Spleen (tissue), 7 donors: ENCODE data around the gene RIMBP2.

ENCODE experiments used
- POLR2A ChIP-seq, 3 donors: fragments of 450-650 bp; IDR thresholded peaks; one replicate each; pipeline ENCODE4 v1.5.1; 2017; ENCODE audit warnings: antibody characterized with exemption in 3 of 3, mild to moderate bottlenecking in 1 of 3
- POLR2AphosphoS5 ChIP-seq, 3 donors: sonication (generic); formaldehyde crosslinking; IDR thresholded peaks; one replicate each; pipeline ENCODE4 v1.5.1; 2017; ENCODE audit warnings: antibody characterized with exemption in 3 of 3
- TF ChIP-seq, protein P1 (sequence below), 11 experiments: fragments of 200-600 bp in 7 of 11; fragments of 450-650 bp in 4 of 11; sonication (generic) in 4 of 11; IDR thresholded peaks in 8 of 11; conservative IDR thresholded peaks in 3 of 11; 1 replicate in 7 of 11; 2 replicates in 4 of 11; pipeline versions ENCODE4 v1.4.0 to v1.8.0; 2016 to 2021; ENCODE audit warnings: antibody characterized with exemption in 11 of 11, inconsistent platforms in 4 of 11, mild to moderate bottlenecking in 1 of 11
- donor health status: DM: no; HTN: no; CAD: no; lungs with moderate emphysema.
- donor health status: DM: no; HTN: no; CAD: no.
- donor health status: DM: no; HTN: no; CAD: no.

GRCh38 chr12:130595566-130595965 is 120.5 kb downstream of the RIMBP2 start:
- TF ChIP-seq, protein P1, sequence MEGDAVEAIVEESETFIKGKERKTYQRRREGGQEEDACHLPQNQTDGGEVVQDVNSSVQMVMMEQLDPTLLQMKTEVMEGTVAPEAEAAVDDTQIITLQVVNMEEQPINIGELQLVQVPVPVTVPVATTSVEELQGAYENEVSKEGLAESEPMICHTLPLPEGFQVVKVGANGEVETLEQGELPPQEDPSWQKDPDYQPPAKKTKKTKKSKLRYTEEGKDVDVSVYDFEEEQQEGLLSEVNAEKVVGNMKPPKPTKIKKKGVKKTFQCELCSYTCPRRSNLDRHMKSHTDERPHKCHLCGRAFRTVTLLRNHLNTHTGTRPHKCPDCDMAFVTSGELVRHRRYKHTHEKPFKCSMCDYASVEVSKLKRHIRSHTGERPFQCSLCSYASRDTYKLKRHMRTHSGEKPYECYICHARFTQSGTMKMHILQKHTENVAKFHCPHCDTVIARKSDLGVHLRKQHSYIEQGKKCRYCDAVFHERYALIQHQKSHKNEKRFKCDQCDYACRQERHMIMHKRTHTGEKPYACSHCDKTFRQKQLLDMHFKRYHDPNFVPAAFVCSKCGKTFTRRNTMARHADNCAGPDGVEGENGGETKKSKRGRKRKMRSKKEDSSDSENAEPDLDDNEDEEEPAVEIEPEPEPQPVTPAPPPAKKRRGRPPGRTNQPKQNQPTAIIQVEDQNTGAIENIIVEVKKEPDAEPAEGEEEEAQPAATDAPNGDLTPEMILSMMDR (IDR thresholded peaks at IDR 0.05 in 8 of 11, conservative IDR thresholded peaks at IDR 0.05 in 3 of 11) = no peak
- TF ChIP-seq POLR2A (IDR thresholded peaks at IDR 0.05) (no peak), POLR2AphosphoS5 (IDR thresholded peaks at IDR 0.05) (no peak)
